GM23248 (cell line): ENCODE results near the gene OR2A2. TPM values are rescaled to one million over a fixed set of nuclear protein-coding genes. Genes with fewer than 3 reads are reported as not detected.

Experiments used
- DNase-seq: peaks from one replicate; pipeline ENCODE4 v3.0.0-alpha.2; 2015
- H2AFZ ChIP-seq: fragments of 200-600 bp; sonication (generic); 2 replicates; pipeline ENCODE4 v1.6.1; 2016; ENCODE audit warnings: antibody characterized with exemption
- H3F3A ChIP-seq: fragments of 200-600 bp; sonication (generic); 2 replicates; pipeline ENCODE4 v1.6.1; 2016; ENCODE audit warnings: mild to moderate bottlenecking, antibody characterized with exemption, mixed run types; ENCODE audit not compliant: insufficient read depth
- H3K27ac ChIP-seq: fragments of 200-600 bp; sonication (generic); 2 replicates; pipeline ENCODE4 v1.5.1; 2016; ENCODE audit warnings: mild to moderate bottlenecking
- H3K27me3 ChIP-seq: fragments of 200-600 bp; sonication (generic); replicated peaks from 2 replicates; pipeline ENCODE4 v1.6.1; 2016; ENCODE audit warnings: mild to moderate bottlenecking; ENCODE audit not compliant: insufficient read depth
- H3K36me3 ChIP-seq: fragments of 200-600 bp; sonication (generic); 2 replicates; pipeline ENCODE4 v1.6.1; 2016; ENCODE audit warnings: low read depth, mild to moderate bottlenecking
- H3K4me1 ChIP-seq: fragments of 200-600 bp; sonication (generic); 2 replicates; pipeline ENCODE4 v1.6.1; 2016; ENCODE audit warnings: mild to moderate bottlenecking; ENCODE audit not compliant: insufficient read depth
- H3K4me2 ChIP-seq: fragments of 200-600 bp; sonication (generic); one replicate; pipeline ENCODE4 v1.6.1; 2016; ENCODE audit warnings: mild to moderate bottlenecking; ENCODE audit not compliant: unreplicated experiment
- H3K4me3 ChIP-seq: fragments of 200-600 bp; sonication (generic); 2 replicates; pipeline ENCODE4 v1.5.1; 2016; ENCODE audit warnings: mild to moderate bottlenecking
- H3K79me2 ChIP-seq: fragments of 200-600 bp; sonication (generic); 2 replicates; pipeline ENCODE4 v1.6.1; 2016; ENCODE audit warnings: mild to moderate bottlenecking; ENCODE audit not compliant: insufficient read depth
- H3K9ac ChIP-seq: fragments of 200-600 bp; sonication (generic); 2 replicates; pipeline ENCODE4 v1.6.1; 2016; ENCODE audit warnings: mild to moderate bottlenecking
- H3K9me2 ChIP-seq: fragments of 200-600 bp; sonication (generic); 2 replicates; pipeline ENCODE4 v1.6.1; 2016; ENCODE audit warnings: mixed run types, mild to moderate bottlenecking, moderate library complexity; ENCODE audit not compliant: insufficient read depth
- H3K9me3 ChIP-seq: fragments of 200-600 bp; sonication (generic); one replicate; pipeline ENCODE4 v1.6.1; 2017; ENCODE audit warnings: low read depth
- H4K20me1 ChIP-seq: fragments of 200-600 bp; sonication (generic); 2 replicates; pipeline ENCODE4 v1.6.0; 2016; ENCODE audit not compliant: insufficient read depth
- EZH2 ChIP-seq: fragments of 200-600 bp; sonication (generic); IDR thresholded peaks from 2 replicates; pipeline ENCODE4 v1.6.1; 2018; ENCODE audit warnings: antibody characterized with exemption, mild to moderate bottlenecking; ENCODE audit not compliant: insufficient read depth, poor library complexity, severe bottlenecking
- EZH2phosphoT487 ChIP-seq: fragments of 200-600 bp; sonication (generic); IDR thresholded peaks from 2 replicates; pipeline ENCODE4 v1.6.1; 2018; ENCODE audit warnings: antibody characterized with exemption, moderate library complexity, mild to moderate bottlenecking, low read depth; ENCODE audit not compliant: insufficient read depth
- WGBS, 2 experiments: methylation state at CpG; one replicate each; pipeline ENCODE4 v1.1.6; 2015 to 2017; ENCODE audit warnings: low lambda C conversion rate in 2 of 2, low coverage in 1 of 2; ENCODE audit errors: missing lambda C conversion rate in 2 of 2; 5-methylcytosine and 5-hydroxymethylcytosine counted together
- in situ Hi-C: fragments of 300-500 bp; cut with MboI; formaldehyde crosslinking; loops from 2 replicates; pipeline ENCODE4 v1.15.0; 2020
- polyA plus RNA-seq: library from polyadenylated mRNA; unstranded; fragments of >200 nt; fragmentation: Nextera tagmentation; extraction: Ambion mirVana; gene quantifications from 2 replicates; pipeline ENCODE4 v1.2.1, GENCODE V29; 2016
- small RNA-seq: library from RNA; depleted of rRNA; stranded (forward); fragments of <200 nt; gene quantifications from one replicate; pipeline ENCODE3, GENCODE V24; 2014; ENCODE audit warnings: low read depth, low replicate concordance
- total RNA-seq: library from RNA; depleted of rRNA; stranded (reverse); fragments of >200 nt; shearing (Covaris generic); gene quantifications from 2 replicates; pipeline ENCODE4 v1.2.3, GENCODE V29; 2014; rRNA removed

OR2A2 gene
- total and polyA plus RNA-seq, 2 experiments from 2014 or later = not detected

- in situ Hi-C loops = no loop called here
- Histone ChIP-seq H3K79me2 (no peaks in the 10 kb centered on the region), H4K20me1 (no peaks in the 10 kb centered on the region), H3F3A (no peaks in the 10 kb centered on the region), H3K4me2 (no peak overlapping the region), H3K9ac (no peak overlapping the region), H2AFZ (no peak overlapping the region), H3K9me3 (no peaks in the 10 kb centered on the region), H3K4me1 (no peaks in the 10 kb centered on the region), H3K36me3 (no peaks in the 10 kb centered on the region), H3K4me3 (no peak overlapping the region), H3K9me2 (no peaks in the 10 kb centered on the region), H3K27ac (no peak overlapping the region), H3K27me3 (no peaks in the 10 kb centered on the region)
- WGBS, 2 experiments = 47 to 49% methylated on average over 3 of the region's 3 CpGs
- TF ChIP-seq EZH2 = no peak
- TF ChIP-seq EZH2phosphoT487 = no peak
- peak; percentile 10 for DNase-seq
Measured at GRCh38 chr7:144142187-144142586, 32.8 kb downstream of the OR2A2 start.

GRCh38 chr7:144144426-144144825 lies 35.0 kb downstream of the OR2A2 start:
- Histone ChIP-seq H3K9me3 (no peaks in the 10 kb centered on the region), H3F3A (no peaks in the 10 kb centered on the region), H3K79me2 (no peaks in the 10 kb centered on the region), H2AFZ (no peak overlapping the region), H3K27me3 (no peaks in the 10 kb centered on the region), H3K9me2 (no peaks in the 10 kb centered on the region), H4K20me1 (no peaks in the 10 kb centered on the region), H3K4me2 (no peak overlapping the region), H3K36me3 (no peaks in the 10 kb centered on the region), H3K4me1 (no peaks in the 10 kb centered on the region), H3K9ac (no peak overlapping the region), H3K4me3 (no peak overlapping the region), H3K27ac (no peak overlapping the region)
- TF ChIP-seq EZH2 (no peak), EZH2phosphoT487 (no peak)
- 63 to 82% methylated on average over 3 of the region's 3 CpGs for whole genome bisulfite sequencing, 2 experiments
- in situ Hi-C loops = no loop called here
- no peak for DNase-seq

DNA sequence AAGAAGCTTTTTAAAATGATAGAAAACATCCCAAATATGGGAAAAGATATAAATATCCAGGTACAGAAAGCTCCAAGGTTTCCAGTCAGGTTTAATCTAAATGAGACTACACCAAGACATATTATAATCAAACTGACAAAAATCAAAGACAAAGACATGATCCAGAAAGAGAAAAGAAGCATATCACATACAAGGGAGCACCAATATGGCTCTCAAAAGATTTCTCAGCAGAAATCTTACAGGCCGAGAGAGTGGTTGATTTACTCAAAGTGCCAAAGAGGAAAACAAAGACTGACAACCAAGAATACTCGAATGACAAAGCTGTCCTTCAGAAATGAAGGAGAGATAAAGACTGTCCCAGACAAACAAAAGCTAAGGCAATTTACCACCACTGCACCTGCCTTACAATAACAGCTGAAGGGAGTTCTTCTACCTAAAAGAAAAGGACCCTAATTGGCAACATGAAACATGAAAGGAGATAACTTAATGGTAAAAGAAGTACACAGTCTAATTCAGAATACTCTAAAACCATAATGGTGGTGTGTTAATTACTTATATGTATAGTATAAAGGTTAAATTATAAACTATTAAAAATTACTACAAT lies 38.9 kb downstream of the OR2A2 start:
- WGBS, 2 experiments = 34 to 38% methylated on average over 2 of the region's 2 CpGs
- Histone ChIP-seq H3K79me2 (no peaks in the 10 kb centered on the region), H3K4me2 (no peak overlapping the region), H3K9ac (no peak overlapping the region), H3K4me3 (no peak overlapping the region), H3F3A (no peaks in the 10 kb centered on the region), H3K27me3 (no peaks in the 10 kb centered on the region), H3K9me3 (no peaks in the 10 kb centered on the region), H3K4me1 (no peaks in the 10 kb centered on the region), H3K9me2 (no peaks in the 10 kb centered on the region), H2AFZ (no peak overlapping the region), H3K27ac (no peak overlapping the region), H4K20me1 (no peaks in the 10 kb centered on the region), H3K36me3 (no peaks in the 10 kb centered on the region)
- no peak for DNase-seq
- in situ Hi-C loops = no loop called here
- TF ChIP-seq EZH2 (no peak), EZH2phosphoT487 (no peak)

GRCh38 chr7:144158861-144159260 lies 49.5 kb downstream of the OR2A2 start:
- Histone ChIP-seq H3K9ac (no peak overlapping the region), H3K4me2 (no peak overlapping the region), H3K9me2 (no peaks in the 10 kb centered on the region), H3K36me3 (no peaks in the 10 kb centered on the region), H3K9me3 (no peaks in the 10 kb centered on the region), H3K27me3 (no peaks in the 10 kb centered on the region), H2AFZ (no peak overlapping the region), H3F3A (no peaks in the 10 kb centered on the region), H3K4me3 (no peak overlapping the region), H3K27ac (no peak overlapping the region), H3K79me2 (no peaks in the 10 kb centered on the region), H3K4me1 (no peaks in the 10 kb centered on the region), H4K20me1 (no peaks in the 10 kb centered on the region)
- in situ Hi-C loops = no loop called here
- no peak for DNase-seq
- no peak for TF ChIP-seq EZH2
- no peak for TF ChIP-seq EZH2phosphoT487
- 45 to 77% methylated on average over 1 of the region's 1 CpG for WGBS, 2 experiments

Small RNAs within 50 kb of the gene (small RNA-seq; reads per million reads assigned to genes)
- not detected for gene OR2A41P

Other genes starting within 250 kb of the OR2A2 start
- 82.9 and 97.0 TPM in 2 replicates for gene TCAF1, start 207.4 kb upstream of the OR2A2 start, total RNA-seq
- gene TCAF1, start 207.4 kb upstream of the OR2A2 start, polyA plus RNA-seq = 46.5 and 47.0 TPM in 2 replicates
- gene OR2F2, start 174.3 kb upstream of the OR2A2 start, total RNA-seq = not detected in 2 replicates
- not detected in 2 replicates for gene OR2F2, start 174.3 kb upstream of the OR2A2 start, polyA plus RNA-seq
- not detected in 2 replicates for gene OR2F1, start 154.7 kb upstream of the OR2A2 start, total RNA-seq
- gene OR2F1, start 154.7 kb upstream of the OR2A2 start, polyA plus RNA-seq = not detected in 2 replicates
- not detected in 2 replicates for gene OR6B1, start 109.3 kb upstream of the OR2A2 start, total RNA-seq
- gene OR6B1, start 109.3 kb upstream of the OR2A2 start, polyA plus RNA-seq = not detected in 2 replicates
- not detected in 2 replicates for gene OR2A5, start 60.6 kb upstream of the OR2A2 start, total RNA-seq
- not detected in 2 replicates for gene OR2A5, start 60.6 kb upstream of the OR2A2 start, polyA plus RNA-seq
- gene OR2A25, start 39.8 kb upstream of the OR2A2 start, total RNA-seq = not detected in 2 replicates
- not detected in 2 replicates for gene OR2A25, start 39.8 kb upstream of the OR2A2 start, polyA plus RNA-seq
- gene OR2A12, start 23.3 kb upstream of the OR2A2 start, total RNA-seq = not detected in 2 replicates
- not detected in 2 replicates for gene OR2A12, start 23.3 kb upstream of the OR2A2 start, polyA plus RNA-seq
- gene OR2A14, start 13.6 kb downstream of the OR2A2 start, total RNA-seq = not detected in 2 replicates
- not detected in 2 replicates for gene OR2A14, start 13.6 kb downstream of the OR2A2 start, polyA plus RNA-seq
- gene CTAGE4, start 73.9 kb downstream of the OR2A2 start, total RNA-seq = 1.3 TPM in 1 of 2 replicates, not detected in the other
- gene CTAGE4, start 73.9 kb downstream of the OR2A2 start, polyA plus RNA-seq = 0.35 and 1.0 TPM in 2 replicates
- 3.4 and 4.3 TPM in 2 replicates for gene ARHGEF35, start 86.2 kb downstream of the OR2A2 start, total RNA-seq
- 4.5 and 5.8 TPM in 2 replicates for gene ARHGEF35, start 86.2 kb downstream of the OR2A2 start, polyA plus RNA-seq
- 0.25 and 0.32 TPM in 2 replicates for gene OR2A42, start 130.0 kb downstream of the OR2A2 start, total RNA-seq
- gene OR2A42, start 130.0 kb downstream of the OR2A2 start, polyA plus RNA-seq = 0.06 TPM in 1 of 2 replicates, not detected in the other
- gene OR2A7, start 155.2 kb downstream of the OR2A2 start, total RNA-seq = 1.1 TPM in 1 of 2 replicates, not detected in the other
- 0.22 and 0.26 TPM in 2 replicates for gene OR2A7, start 155.2 kb downstream of the OR2A2 start, polyA plus RNA-seq
- 0.13 TPM in 1 of 2 replicates, not detected in the other for gene CTAGE8, start 159.7 kb downstream of the OR2A2 start, total RNA-seq
- gene CTAGE8, start 159.7 kb downstream of the OR2A2 start, polyA plus RNA-seq = not detected in 2 replicates
- 0.13 and 0.32 TPM in 2 replicates for gene OR2A1, start 202.8 kb downstream of the OR2A2 start, total RNA-seq
- 0.10 and 0.15 TPM in 2 replicates for gene OR2A1, start 202.8 kb downstream of the OR2A2 start, polyA plus RNA-seq
- 2.4 TPM in 2 replicates for gene ARHGEF5, start 245.8 kb downstream of the OR2A2 start, total RNA-seq
- 2.6 and 2.9 TPM in 2 replicates for gene ARHGEF5, start 245.8 kb downstream of the OR2A2 start, polyA plus RNA-seq